Peyer's patch (tissue), 4 donors: Measurements from ENCODE around the gene EXOC8.

ENCODE experiments used
- CTCF ChIP-seq, 6 experiments: fragments of 450-650 bp in 4 of 6; fragments of 200-600 bp in 2 of 6; sonication (generic) in 1 of 6; IDR thresholded peaks; one replicate each; pipeline ENCODE4 v1.5.1; 2017 to 2019; ENCODE audit warnings: antibody characterized with exemption in 6 of 6, mild to moderate bottlenecking in 3 of 6, moderate library complexity in 1 of 6
- POLR2A ChIP-seq, 2 donors: fragments of 450-650 bp; IDR thresholded peaks; one replicate each; pipeline ENCODE4 v1.5.1; 2017; ENCODE audit warnings: antibody characterized with exemption in 2 of 2, mild to moderate bottlenecking in 2 of 2, moderate library complexity in 2 of 2

DNA sequence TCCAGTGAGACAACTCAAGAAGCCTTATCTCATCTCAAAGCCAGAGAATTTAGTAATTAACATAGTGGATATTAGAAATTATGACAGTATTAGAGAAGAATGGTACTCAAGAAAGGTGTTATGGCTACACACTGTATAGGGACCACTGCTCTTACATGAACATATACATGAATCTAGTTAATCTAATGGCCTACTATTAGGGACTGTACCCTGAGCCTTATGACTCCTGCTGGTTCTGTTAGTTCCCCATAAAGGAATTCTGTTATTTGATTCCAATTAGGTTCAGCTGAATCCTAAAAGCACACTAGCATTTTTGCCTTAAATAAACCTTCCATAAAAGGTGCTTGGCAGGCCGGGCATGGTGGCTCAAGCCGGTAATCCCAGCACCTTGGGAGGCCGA, 44.8 kb upstream of the EXOC8 start:
- TF ChIP-seq CTCF (IDR thresholded peaks at IDR 0.05), result no peak
- no peak for TF ChIP-seq POLR2A (IDR thresholded peaks at IDR 0.05)
